Heart left ventricle (tissue), 16 donors: Measurements from ENCODE around the gene MYDGF. TPM values are rescaled to one million over a fixed set of nuclear protein-coding genes. Genes with fewer than 3 reads are reported as not detected.

Source experiments
- ATAC-seq, 4 donors: fragments of 200-7000 bp; cut with Tn5 transposase; one replicate each; pipeline ENCODE4 v1.9.1; 2020 to 2022; ENCODE audit warnings: moderate library complexity in 4 of 4, mild to moderate bottlenecking in 3 of 4, moderate number of reproducible peaks in 1 of 4
- DNase-seq, 5 donors: peaks; one replicate each; pipeline ENCODE4 v3.0.0-alpha.2; 2020
- H3K27ac ChIP-seq, 12 donors: fragments of 200-600 bp; sonication (generic) in 4 of 12; one replicate each; pipeline versions ENCODE4 v1.5.0 to v1.8.0; 2016 to 2022; ENCODE audit warnings: mild to moderate bottlenecking in 2 of 12
- H3K27me3 ChIP-seq, 9 donors: fragments of 200-600 bp; sonication (generic) in 2 of 9; one replicate each; pipeline versions ENCODE4 v1.5.1 to v1.8.0; 2016 to 2022; ENCODE audit warnings: mild to moderate bottlenecking in 3 of 9
- H3K36me3 ChIP-seq, 9 donors: fragments of 200-600 bp; sonication (generic) in 2 of 9; one replicate each; pipeline versions ENCODE4 v1.5.0 to v1.8.0; 2018 to 2022; ENCODE audit warnings: mild to moderate bottlenecking in 2 of 9
- H3K4me1 ChIP-seq, 12 donors: fragments of 200-600 bp; sonication (generic) in 4 of 12; one replicate each; pipeline versions ENCODE4 v1.5.0 to v1.8.0; 2016 to 2022; ENCODE audit warnings: mild to moderate bottlenecking in 3 of 12
- H3K4me3 ChIP-seq, 12 donors: fragments of 200-600 bp; sonication (generic) in 4 of 12; one replicate each; pipeline versions ENCODE4 v1.5.0 to v1.8.0; 2017 to 2022; ENCODE audit warnings: mild to moderate bottlenecking in 9 of 12, moderate library complexity in 4 of 12
- H3K9me3 ChIP-seq, 12 donors: fragments of 200-600 bp; sonication (generic) in 4 of 12; one replicate each; pipeline versions ENCODE4 v1.5.0 to v1.8.0; 2016 to 2022; ENCODE audit warnings: mild to moderate bottlenecking in 1 of 12
- CTCF ChIP-seq, 12 donors: fragments of 200-600 bp; sonication (generic) in 4 of 12; IDR thresholded peaks; one replicate each; pipeline versions ENCODE4 v1.5.0 to v1.8.0; 2018 to 2022; ENCODE audit warnings: antibody characterized with exemption in 12 of 12, mild to moderate bottlenecking in 5 of 12
- POLR2A ChIP-seq, 2 donors: fragments of 450-650 bp; IDR thresholded peaks; one replicate each; pipeline ENCODE4 v1.6.1; 2017; ENCODE audit warnings: antibody characterized with exemption in 2 of 2, mild to moderate bottlenecking in 2 of 2, moderate library complexity in 2 of 2
- WGBS, 4 donors: extraction: QIAGEN DNeasy Blood & Tissue Kit in 2 of 4; methylation state at CpG; one replicate each; pipeline versions ENCODE4 v1.1.5 to v1.1.7; 2013 to 2018; 5-methylcytosine and 5-hydroxymethylcytosine counted together
- intact Hi-C, 10 donors: fragments of 100-400 bp; cut with DNase I; formaldehyde crosslinking; loops; one replicate each; pipeline versions ENCODE4 v1.11.1 to v1.14.2; 2022
- polyA plus RNA-seq, 2 donors: library from polyadenylated mRNA; stranded (reverse); fragments of 200-250 nt; gene quantifications; one replicate each; pipeline ENCODE4 v1.2.3, GENCODE V29; 2013
- total RNA-seq, 9 donors: library from RNA; depleted of rRNA in 2 of 9; stranded (reverse); fragments of >200 nt in 2 of 9; fragmentation: NEBNext Ultra II Directional in 3 of 9; extraction: Animal tissue kit (Norgen Biotek cat#: 25700) in 3 of 9; gene quantifications; one replicate each; pipeline versions ENCODE4 v1.1.0 to v1.2.4, GENCODE V29; 2016 to 2023
- donor health status: ischemic (EF 13 %, LVEDD 7.1; RV severe dilation, severe dysfunction).
- donor health status: healthy with polysubstance abuse.
- donor health status: DM: no; HTN: yes; CAD: no.
- donor health status: DM: no; HTN: no; CAD: no.
- donor health status: ischemic (EF 25% LVEDD 6.9; RV normal size, moderate dysfunction).
- donor health status: ischemic (EF 25% LVEDD 5.7; RV mildly dilated, moderate dysfunction).
- donor health status: healthy.
- donor health status: DM: yes; HTN: yes; CAD: no.
- donor health status: ischemic (EF 35%, LVEDD 5.7; RV mildly dilated, moderate dysfunction).
- donor health status: nonischemic (EF 11% LVEDD 7.7; RV severe dilation, severe dysfunction).
- donor health status: DM: yes; HTN: yes; CAD: no.
- donor health status: PGD.
- donor health status: ischemic (EF 29% LVEDD 5.4; RV normal size, mild dysfunction).
- donor health status: nonischemic (EF 23%, LVEDD 6.1; RV moderate dilation, normal function).

MYDGF gene
- total and polyA plus RNA-seq, 11 donors = 19.1 to 201 (median 25.8) TPM

- 73 to 86% (median 76%) methylated on average over 16 to 20 of the region's 20 CpGs for WGBS, 4 donors
These were observed 39.5 kb upstream of the MYDGF start for GRCh38 chr19:4709440-4710280.

GRCh38 chr19:4707956-4708650, 38.0 kb upstream of the MYDGF start:
- TF ChIP-seq CTCF (IDR thresholded peaks at IDR 0.05) = no peak
- TF ChIP-seq POLR2A (IDR thresholded peaks at IDR 0.05) = no peak
- Histone ChIP-seq H3K36me3 (peaks cover 0 to 70% (median 58%) of the 10 kb centered on the region in 9 donors), H3K4me3 (no peak overlapping the region), H3K9me3 (peaks cover 0 to 2% (median 0%) of the 10 kb centered on the region in 12 donors), H3K4me1 (peaks cover 2 to 50% (median 42%) of the 10 kb centered on the region in 12 donors), H3K27me3 (no peaks in the 10 kb centered on the region), H3K27ac (peak overlapping the region; percentile 69 to 89 (median 74))
- DNase-seq (peak in 4 of 5 donors; percentile 53 to 84 (median 74)), ATAC-seq (peak; percentile 71 to 85 (median 80))
- WGBS, 4 donors = 62 to 68% (median 66%) methylated on average over 10 of the region's 10 CpGs
- intact Hi-C loops = loop anchor here in 2 of 10 donors (5.0 kb wide), 1 partner anchor 36 kb away; the partner anchor contains the start of gene MYDGF (in 2 of the 2)

More at GRCh38 chr19:4709440-4710280, 39.5 kb upstream of the MYDGF start:
- Histone ChIP-seq H3K36me3 (peaks cover 0 to 69% (median 55%) of the 10 kb centered on the region in 9 donors), H3K4me3 (no peak overlapping the region), H3K27ac (peak overlapping the region in 10 of 12 donors; percentile 48 to 86 (median 58)), H3K27me3 (no peaks in the 10 kb centered on the region), H3K4me1 (peaks cover 2 to 64% (median 54%) of the 10 kb centered on the region in 12 donors), H3K9me3 (peaks cover 0 to 2% (median 0%) of the 10 kb centered on the region in 12 donors)
- peak in 2 of 4 donors; percentile 2 to 27 for ATAC-seq
- no peak for TF ChIP-seq CTCF (IDR thresholded peaks at IDR 0.05)
- no peak for TF ChIP-seq POLR2A (IDR thresholded peaks at IDR 0.05)
- intact Hi-C loops = loop anchor here in 2 of 10 donors (5.0 kb wide), 1 partner anchor 37 kb away; the partner anchor contains the start of gene MYDGF (in 2 of the 2)
- DNase-seq = peak in 1 of 5 donors; percentile 54

- Histone ChIP-seq H3K27ac (peak overlapping the region; percentile 69 to 89 (median 74)), H3K9me3 (peaks cover 0 to 2% (median 0%) of the 10 kb centered on the region in 12 donors), H3K4me3 (no peak overlapping the region), H3K4me1 (peaks cover 2 to 43% (median 36%) of the 10 kb centered on the region in 12 donors), H3K36me3 (peaks cover 0 to 69% (median 57%) of the 10 kb centered on the region in 9 donors), H3K27me3 (no peaks in the 10 kb centered on the region)
- ATAC-seq = peak in 1 of 4 donors; percentile 44
- no peak for TF ChIP-seq CTCF (IDR thresholded peaks at IDR 0.05)
- no peak for TF ChIP-seq POLR2A (IDR thresholded peaks at IDR 0.05)
- intact Hi-C loops = loop anchor here in 2 of 10 donors (5.0 kb wide), 1 partner anchor 35 kb away; the partner anchor contains the start of gene MYDGF (in 2 of the 2)
- WGBS, 4 donors = 56 to 70% (median 66%) methylated on average over 12 of the region's 12 CpGs
- DNase-seq = peak in 1 of 5 donors; percentile 55
These were observed 37.2 kb upstream of the MYDGF start for GRCh38 chr19:4707322-4707721.
